IgD-negative memory B cell (primary cell): ENCODE data around the gene TCEAL3. TPM values are rescaled to one million over a fixed set of nuclear protein-coding genes. Genes with fewer than 3 reads are reported as not detected.

Source experiments
- polyA plus RNA-seq: library from polyadenylated mRNA; unstranded; fragments of 300-500 nt; fragmentation: Illumina TruSeq; gene quantifications from one replicate; pipeline ENCODE4 v1.2.3, GENCODE V29; 2021

TCEAL3 gene
- polyA plus RNA-seq, 1 donor from 2014 or later = 8.7 TPM

Other genes with a start within 250 kb of the TCEAL3 start
- 7.0 TPM for gene BEX3, start 231.4 kb upstream of the TCEAL3 start, polyA plus RNA-seq
- gene RAB40A, start 88.5 kb upstream of the TCEAL3 start, polyA plus RNA-seq = not detected
- 26.0 TPM for gene TCEAL4, start 22.4 kb upstream of the TCEAL3 start, polyA plus RNA-seq
- gene TCEAL1, start 21.0 kb downstream of the TCEAL3 start, polyA plus RNA-seq = 22.3 TPM
- gene MORF4L2, start 78.7 kb downstream of the TCEAL3 start, polyA plus RNA-seq = 60.3 TPM
- gene TMEM31, start 102.9 kb downstream of the TCEAL3 start, polyA plus RNA-seq = not detected
- not detected for gene PLP1, start 168.9 kb downstream of the TCEAL3 start, polyA plus RNA-seq
- 0.39 TPM for gene RAB9B, start 224.3 kb downstream of the TCEAL3 start, polyA plus RNA-seq